ENCODE measurements around the gene CD1C. TPM values are rescaled to one million over a fixed set of nuclear protein-coding genes. Genes with fewer than 3 reads are reported as not detected.
"Not testable (repeated sequence)": the region's sequence is repeated elsewhere in the genome, so short reads cannot be mapped to it uniquely, and the experiment has no call there.

CD1C gene
- total RNA-seq, 1 experiment from 2014 or later: not detected

DNA sequence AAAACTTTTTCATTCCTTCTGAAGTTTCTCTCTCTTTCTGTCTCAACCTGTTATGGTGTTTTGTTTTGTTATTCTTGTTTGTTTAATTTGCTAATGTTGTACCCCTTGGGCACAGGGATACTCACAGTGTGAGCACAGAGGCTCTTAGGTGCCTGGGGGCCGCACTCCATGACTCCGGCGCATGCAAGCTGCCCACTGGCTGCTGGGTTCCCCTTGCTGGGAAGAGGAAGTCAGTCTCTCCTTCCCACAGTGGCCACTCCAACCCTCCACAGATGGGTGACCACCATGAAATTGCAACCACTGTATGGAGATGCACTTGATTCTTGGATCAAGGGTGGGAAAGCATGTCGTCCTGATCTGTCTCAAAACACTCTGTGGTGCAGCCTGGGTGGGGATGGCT lies 40.1 kb upstream of the CD1C start:
- intact Hi-C loops (cut with micrococcal nuclease; ENCODE audit: unreplicated experiment): loop anchor here (5.0 to 10.0 kb wide), 2 partner anchors 75 to 248 kb away; no protein-coding TSS in a partner anchor
- TF ChIP-seq, protein P1, sequence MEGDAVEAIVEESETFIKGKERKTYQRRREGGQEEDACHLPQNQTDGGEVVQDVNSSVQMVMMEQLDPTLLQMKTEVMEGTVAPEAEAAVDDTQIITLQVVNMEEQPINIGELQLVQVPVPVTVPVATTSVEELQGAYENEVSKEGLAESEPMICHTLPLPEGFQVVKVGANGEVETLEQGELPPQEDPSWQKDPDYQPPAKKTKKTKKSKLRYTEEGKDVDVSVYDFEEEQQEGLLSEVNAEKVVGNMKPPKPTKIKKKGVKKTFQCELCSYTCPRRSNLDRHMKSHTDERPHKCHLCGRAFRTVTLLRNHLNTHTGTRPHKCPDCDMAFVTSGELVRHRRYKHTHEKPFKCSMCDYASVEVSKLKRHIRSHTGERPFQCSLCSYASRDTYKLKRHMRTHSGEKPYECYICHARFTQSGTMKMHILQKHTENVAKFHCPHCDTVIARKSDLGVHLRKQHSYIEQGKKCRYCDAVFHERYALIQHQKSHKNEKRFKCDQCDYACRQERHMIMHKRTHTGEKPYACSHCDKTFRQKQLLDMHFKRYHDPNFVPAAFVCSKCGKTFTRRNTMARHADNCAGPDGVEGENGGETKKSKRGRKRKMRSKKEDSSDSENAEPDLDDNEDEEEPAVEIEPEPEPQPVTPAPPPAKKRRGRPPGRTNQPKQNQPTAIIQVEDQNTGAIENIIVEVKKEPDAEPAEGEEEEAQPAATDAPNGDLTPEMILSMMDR (IDR thresholded peaks at IDR 0.05; ENCODE audit: unreplicated experiment): no peak
- no peak for DNase-seq
- BruUV-seq (replicated peaks): no TSS peak
- no peak overlapping the region for H3K27ac Mint-ChIP-seq (ENCODE audit: unreplicated experiment)
- no peaks in the 10 kb centered on the region for H3K36me3 Mint-ChIP-seq (ENCODE audit: insufficient read depth, unreplicated experiment)
- CTCF ChIA-PET: no interaction called here
- peaks cover 42% of the 10 kb centered on the region for H3K27me3 Mint-ChIP-seq (ENCODE audit: unreplicated experiment)
- no peaks in the 10 kb centered on the region for H3K4me1 Mint-ChIP-seq (ENCODE audit: low read depth, unreplicated experiment)
- peaks cover 2% of the 10 kb centered on the region for H3K9me3 Mint-ChIP-seq (ENCODE audit: low read depth, unreplicated experiment)
- no peak overlapping the region for H3K4me3 Mint-ChIP-seq (ENCODE audit: low read depth, unreplicated experiment)

DNA sequence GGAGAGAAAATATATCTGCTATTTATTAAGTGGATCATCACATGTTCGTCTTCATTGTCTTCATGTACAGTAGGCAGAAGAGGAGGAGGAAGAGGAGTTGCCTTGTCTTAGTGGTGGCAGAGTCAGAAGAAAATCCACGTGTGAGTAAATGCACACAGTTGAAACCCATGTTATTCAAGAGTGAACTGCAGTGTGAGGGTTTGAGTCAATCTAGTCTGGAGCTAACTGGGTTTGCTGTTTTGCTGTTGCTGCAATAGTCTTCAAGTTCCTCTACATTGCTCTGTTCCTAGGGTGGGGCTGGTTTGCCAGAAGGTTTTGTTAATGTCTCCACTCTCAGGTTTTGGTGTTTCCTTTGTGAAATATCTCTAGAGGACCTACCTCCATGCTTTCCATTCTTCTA lies 38.6 kb upstream of the CD1C start:
- Mint-ChIP-seq H3K9me3 (ENCODE audit: low read depth, unreplicated experiment) (peaks cover 2% of the 10 kb centered on the region), H3K36me3 (ENCODE audit: insufficient read depth, unreplicated experiment) (no peaks in the 10 kb centered on the region), H3K4me1 (ENCODE audit: low read depth, unreplicated experiment) (no peaks in the 10 kb centered on the region), H3K27me3 (ENCODE audit: unreplicated experiment) (peaks cover 42% of the 10 kb centered on the region), H3K27ac (ENCODE audit: unreplicated experiment) (no peak overlapping the region), H3K4me3 (ENCODE audit: low read depth, unreplicated experiment) (no peak overlapping the region)
- no peak for DNase-seq
- intact Hi-C loops (cut with micrococcal nuclease; ENCODE audit: unreplicated experiment): no loop called here
- no TSS peak for BruUV-seq (replicated peaks)
- CTCF ChIA-PET: no interaction called here
- TF ChIP-seq, protein P1 (IDR thresholded peaks at IDR 0.05; ENCODE audit: unreplicated experiment): no peak

DNA sequence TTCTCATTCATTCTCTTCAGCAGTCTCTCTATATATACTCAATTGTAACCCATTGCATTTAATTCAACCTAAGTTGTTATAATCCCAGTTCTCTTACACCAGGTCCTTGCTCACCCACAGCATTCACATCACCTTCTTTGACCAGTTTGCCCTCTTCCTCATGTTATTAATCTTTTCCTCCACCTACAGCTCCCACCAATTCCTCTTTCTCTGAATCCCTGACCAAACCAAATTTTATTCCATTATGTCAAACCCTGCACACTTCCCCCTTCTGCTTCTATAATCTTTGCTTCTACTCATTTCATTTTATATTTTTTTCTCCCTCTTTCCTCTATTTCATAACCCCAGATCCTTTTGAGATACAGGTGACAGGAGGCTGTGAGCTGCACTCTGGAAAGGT lies 34.1 kb upstream of the CD1C start:
- intact Hi-C loops (cut with micrococcal nuclease; ENCODE audit: unreplicated experiment): no loop called here
- H3K4me1 Mint-ChIP-seq (ENCODE audit: low read depth, unreplicated experiment): no peaks in the 10 kb centered on the region
- CTCF ChIA-PET: no interaction called here
- no peaks in the 10 kb centered on the region for H3K36me3 Mint-ChIP-seq (ENCODE audit: insufficient read depth, unreplicated experiment)
- no peak overlapping the region for H3K27ac Mint-ChIP-seq (ENCODE audit: unreplicated experiment)
- BruUV-seq (replicated peaks): no TSS peak
- TF ChIP-seq, protein P1 (IDR thresholded peaks at IDR 0.05; ENCODE audit: unreplicated experiment): no peak
- no peak overlapping the region for H3K4me3 Mint-ChIP-seq (ENCODE audit: low read depth, unreplicated experiment)
- no peak for DNase-seq
- H3K27me3 Mint-ChIP-seq (ENCODE audit: unreplicated experiment): peaks cover 29% of the 10 kb centered on the region
- peaks cover under 1% of the 10 kb centered on the region for H3K9me3 Mint-ChIP-seq (ENCODE audit: low read depth, unreplicated experiment)

DNA sequence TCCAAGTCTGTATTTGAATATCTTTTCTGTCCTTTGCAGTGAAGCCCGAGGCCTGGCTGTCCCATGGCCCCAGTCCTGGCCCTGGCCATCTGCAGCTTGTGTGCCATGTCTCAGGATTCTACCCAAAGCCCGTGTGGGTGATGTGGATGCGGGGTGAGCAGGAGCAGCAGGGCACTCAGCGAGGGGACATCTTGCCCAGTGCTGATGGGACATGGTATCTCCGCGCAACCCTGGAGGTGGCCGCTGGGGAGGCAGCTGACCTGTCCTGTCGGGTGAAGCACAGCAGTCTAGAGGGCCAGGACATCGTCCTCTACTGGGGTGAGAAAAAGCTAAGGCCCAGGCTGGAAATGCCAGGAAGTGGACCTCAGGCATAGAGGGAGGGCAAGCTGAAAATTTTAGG lies 33.0 kb upstream of the CD1C start:
- H3K9me3 Mint-ChIP-seq (ENCODE audit: low read depth, unreplicated experiment); H3K4me1 Mint-ChIP-seq (ENCODE audit: low read depth, unreplicated experiment); H3K27ac Mint-ChIP-seq (ENCODE audit: unreplicated experiment); intact Hi-C loops (cut with micrococcal nuclease; ENCODE audit: unreplicated experiment); DNase-seq; BruUV-seq (replicated peaks); H3K36me3 Mint-ChIP-seq (ENCODE audit: insufficient read depth, unreplicated experiment); CTCF ChIA-PET; H3K4me3 Mint-ChIP-seq (ENCODE audit: low read depth, unreplicated experiment): not testable (repeated sequence)
- H3K27me3 Mint-ChIP-seq (ENCODE audit: unreplicated experiment): peaks cover 35% of the 10 kb centered on the region

DNA sequence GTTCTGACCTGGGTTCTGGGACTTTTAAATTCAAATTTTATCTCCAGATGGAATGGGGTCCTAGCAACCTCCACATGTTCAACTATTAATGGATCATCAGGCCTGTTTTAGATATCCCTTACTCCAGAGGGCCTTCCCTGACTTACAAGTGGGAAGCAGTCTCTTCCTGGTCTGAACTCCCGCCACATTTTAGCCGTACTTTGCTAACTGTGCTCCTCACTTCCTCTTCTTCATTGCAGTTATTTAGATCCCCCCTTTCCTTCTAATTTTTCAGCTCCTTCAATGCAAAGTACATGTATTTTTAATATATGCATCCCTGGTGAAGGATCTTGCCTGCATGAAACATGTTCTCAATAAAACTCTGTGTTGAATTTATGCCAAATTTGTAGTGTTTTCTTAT lies 31.8 kb upstream of the CD1C start:
- no peak overlapping the region for H3K4me3 Mint-ChIP-seq (ENCODE audit: low read depth, unreplicated experiment)
- no peaks in the 10 kb centered on the region for H3K36me3 Mint-ChIP-seq (ENCODE audit: insufficient read depth, unreplicated experiment)
- DNase-seq: no peak
- TF ChIP-seq, protein P1 (IDR thresholded peaks at IDR 0.05; ENCODE audit: unreplicated experiment): no peak
- H3K27ac Mint-ChIP-seq (ENCODE audit: unreplicated experiment): no peak overlapping the region
- intact Hi-C loops (cut with micrococcal nuclease; ENCODE audit: unreplicated experiment): no loop called here
- no peaks in the 10 kb centered on the region for H3K9me3 Mint-ChIP-seq (ENCODE audit: low read depth, unreplicated experiment)
- CTCF ChIA-PET: no interaction called here
- BruUV-seq (replicated peaks): no TSS peak
- no peaks in the 10 kb centered on the region for H3K4me1 Mint-ChIP-seq (ENCODE audit: low read depth, unreplicated experiment)
- H3K27me3 Mint-ChIP-seq (ENCODE audit: unreplicated experiment): peaks cover 37% of the 10 kb centered on the region
